NB4 (cell line): Measurements from ENCODE around the gene CYP27C1.

Experiments
- DNase-seq: peaks from one replicate; pipeline ENCODE4 v3.0.0; 2010; ENCODE audit warnings: low read depth
- H3K4me3 ChIP-seq: one replicate; pipeline ENCODE4 v1.5.1; 2011; ENCODE audit warnings: mild to moderate bottlenecking, low read depth, low read length, moderate library complexity
- CTCF ChIP-seq: IDR thresholded peaks from one replicate; pipeline ENCODE4 v1.5.1; 2012; ENCODE audit warnings: low read depth, low read length
- MAX ChIP-seq: IDR thresholded peaks from 2 replicates; pipeline ENCODE4 v1.6.1; 2011; ENCODE audit warnings: low read depth, low read length
- MYC ChIP-seq: IDR thresholded peaks from 2 replicates; pipeline ENCODE4 v1.6.1; 2011; ENCODE audit warnings: low read depth, low read length
- POLR2A ChIP-seq: IDR thresholded peaks from 2 replicates; pipeline ENCODE4 v1.6.1; 2011; ENCODE audit warnings: mild to moderate bottlenecking; ENCODE audit not compliant: insufficient read length; ENCODE audit errors: extremely low read depth

Gene CYP27C1

GRCh38 chr2:127195140-127196074 is 24.7 kb downstream of the CYP27C1 start:
- DNase-seq = no peak
- no peak overlapping the region for H3K4me3 ChIP-seq
- TF ChIP-seq MAX (no peak), MYC (no peak), POLR2A (no peak), CTCF (no peak)

- no peak overlapping the region for H3K4me3 ChIP-seq
- DNase-seq = no peak
- TF ChIP-seq POLR2A = no peak
These were observed 25.7 kb downstream of the CYP27C1 start for GRCh38 chr2:127194447-127194846.

GRCh38 chr2:127193967-127194280 is 26.2 kb downstream of the CYP27C1 start:
- no peak for TF ChIP-seq POLR2A
- TF ChIP-seq MAX = no peak
- TF ChIP-seq MYC = no peak
- no peak for TF ChIP-seq CTCF
- DNase-seq = no peak
- no peak overlapping the region for H3K4me3 ChIP-seq

- H3K4me3 ChIP-seq = no peak overlapping the region
- TF ChIP-seq MYC (no peak), MAX (no peak), CTCF (no peak), POLR2A (no peak)
- DNase-seq = no peak
These were observed 26.7 kb downstream of the CYP27C1 start for GRCh38 chr2:127193164-127193966.

GRCh38 chr2:127191331-127192219 is 28.5 kb downstream of the CYP27C1 start:
- DNase-seq = no peak
- no peak overlapping the region for H3K4me3 ChIP-seq
- no peak for TF ChIP-seq POLR2A
- no peak for TF ChIP-seq MAX
- no peak for TF ChIP-seq CTCF
- no peak for TF ChIP-seq MYC

GRCh38 chr2:127188797-127189196 is 31.3 kb downstream of the CYP27C1 start:
- no peak for TF ChIP-seq CTCF
- TF ChIP-seq MYC = no peak
- no peak for TF ChIP-seq POLR2A
- TF ChIP-seq MAX = no peak
- no peak overlapping the region for H3K4me3 ChIP-seq
- no peak for DNase-seq
